Lung microvascular endothelial cell (primary cell): Measurements from ENCODE around the gene PIK3CD. TPM values are rescaled to one million over a fixed set of nuclear protein-coding genes. Genes with fewer than 3 reads are reported as not detected.
A peak's percentile ranks its signal among the peaks of the same experiment; 100 is the strongest.
"Not testable (repeated sequence)": the region's sequence is repeated elsewhere in the genome, so short reads cannot be mapped to it uniquely, and the experiment has no call there.

Experiments used
- DNase-seq, 2 donors: peaks; one replicate each; pipeline versions ENCODE4 v3.0.0 to v3.0.0-alpha.2; 2010; ENCODE audit warnings: low read depth in 2 of 2
- total RNA-seq: library from RNA; depleted of rRNA; stranded (reverse); fragments of >200 nt; gene quantifications from 2 replicates; pipeline ENCODE4 v1.2.1, GENCODE V29; 2014

Gene PIK3CD
- total RNA-seq, 1 donor from 2014 or later, result 2.8 TPM

DNA sequence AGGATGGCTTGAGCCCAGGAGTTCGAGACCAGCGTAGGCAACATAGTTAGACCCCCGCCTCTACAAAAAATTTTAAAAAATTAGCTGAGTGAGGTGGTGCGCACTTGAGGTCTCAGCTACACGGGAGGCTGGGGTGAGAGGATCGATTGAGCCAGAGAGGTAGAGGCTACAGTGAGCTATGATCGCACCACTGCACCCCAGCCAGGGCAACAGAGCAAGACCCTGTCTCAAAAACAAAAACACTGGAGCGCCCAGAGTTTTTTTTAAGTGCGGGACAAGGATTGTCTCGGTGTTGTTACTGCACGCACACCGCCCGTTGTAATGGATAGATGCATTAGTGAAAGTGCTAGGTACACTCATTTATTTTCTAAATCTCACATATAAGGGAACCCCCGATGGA, 37.1 kb downstream of the PIK3CD start:
- no peak for DNase-seq

DNA sequence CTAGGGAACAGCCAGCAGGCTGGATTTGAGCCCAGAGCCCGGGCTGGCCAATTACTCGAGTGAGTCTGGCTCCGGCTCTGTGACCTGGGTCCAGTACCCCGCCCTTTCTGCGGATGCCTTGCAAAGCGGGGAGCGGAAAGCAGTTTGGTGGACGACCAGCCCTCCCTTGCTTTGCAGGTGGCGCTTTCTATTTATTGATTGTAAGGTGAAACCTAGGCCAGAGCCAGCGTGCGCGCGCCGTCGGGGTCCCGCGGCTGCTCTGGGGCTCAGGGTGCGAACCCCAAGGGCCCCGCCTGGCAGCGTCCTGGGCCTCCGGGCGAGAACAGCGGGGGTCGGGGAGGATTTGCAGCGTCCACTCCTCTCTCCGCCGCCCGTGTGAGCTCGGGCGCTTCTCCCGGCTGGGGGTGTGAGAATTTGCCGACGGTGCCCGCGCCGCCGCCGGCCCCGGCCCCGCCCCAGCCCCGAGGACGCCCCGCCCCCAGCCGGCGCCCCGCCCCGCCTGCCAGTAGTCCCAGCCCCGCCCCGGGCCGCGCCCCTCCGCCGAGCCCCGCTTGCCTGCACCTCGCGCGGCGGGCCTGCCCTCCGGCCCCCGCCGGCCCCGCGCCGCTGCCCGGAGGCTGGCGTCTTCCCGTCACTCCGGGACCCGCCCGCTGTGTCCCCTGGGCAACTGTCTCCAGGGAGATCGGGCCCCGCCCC, 37.6 kb downstream of the PIK3CD start:
- peak; percentile 59 to 76 for DNase-seq

DNA sequence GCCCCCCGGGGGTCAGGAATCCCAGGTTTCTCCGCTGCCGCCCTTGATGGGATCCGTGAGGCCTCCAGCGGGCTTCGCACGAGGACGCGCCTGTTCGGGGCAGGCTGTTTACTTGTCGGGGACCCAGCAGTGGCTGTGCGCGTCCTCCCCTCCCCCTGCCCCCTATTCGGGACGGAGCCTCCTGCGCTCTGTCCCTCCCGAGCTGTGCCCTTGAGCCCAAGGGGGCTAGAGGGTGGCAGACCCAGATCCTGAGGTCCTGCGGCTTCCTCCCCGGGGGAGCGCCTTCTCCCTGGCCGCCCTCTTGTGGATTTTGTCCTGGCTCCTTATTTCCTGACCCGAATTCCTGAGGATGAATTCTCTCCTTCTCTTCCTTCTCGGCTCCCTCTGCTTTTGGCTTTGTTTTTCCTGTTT, 38.4 kb downstream of the PIK3CD start:
- peak; percentile 34 for DNase-seq

DNA sequence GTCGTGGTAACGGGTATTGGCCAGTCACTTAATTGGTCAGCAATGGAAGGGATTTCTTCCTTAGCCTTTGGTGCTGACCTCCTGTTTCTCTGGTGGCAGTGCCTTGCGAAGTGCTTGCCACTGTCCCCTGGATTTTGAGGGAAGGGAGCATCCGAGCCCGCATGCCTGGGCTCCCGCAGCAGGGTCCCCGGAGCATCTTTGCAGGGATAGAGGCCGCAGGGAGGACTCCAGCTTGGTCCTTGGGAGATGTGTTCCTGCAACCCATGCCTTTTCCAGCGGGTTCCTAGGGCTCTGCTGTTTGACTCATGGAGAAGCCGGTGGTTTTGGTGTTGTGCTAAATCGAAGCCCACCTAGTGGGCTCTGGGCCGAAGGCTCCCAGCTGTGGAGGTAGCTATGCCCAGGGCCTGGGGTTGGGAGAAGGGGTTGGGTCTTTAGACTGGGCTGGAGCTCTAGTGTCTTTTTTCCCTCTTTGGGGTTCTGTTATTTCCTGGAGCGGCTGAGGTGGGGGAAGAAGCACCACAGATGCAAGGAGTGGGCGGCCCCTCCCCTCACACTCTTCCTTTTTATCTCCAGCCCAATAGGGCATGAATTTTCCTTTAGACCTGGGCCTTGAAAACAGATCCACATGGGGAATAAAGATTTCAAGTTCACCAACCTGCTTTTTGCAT, 39.0 kb downstream of the PIK3CD start:
- no peak for DNase-seq

DNA sequence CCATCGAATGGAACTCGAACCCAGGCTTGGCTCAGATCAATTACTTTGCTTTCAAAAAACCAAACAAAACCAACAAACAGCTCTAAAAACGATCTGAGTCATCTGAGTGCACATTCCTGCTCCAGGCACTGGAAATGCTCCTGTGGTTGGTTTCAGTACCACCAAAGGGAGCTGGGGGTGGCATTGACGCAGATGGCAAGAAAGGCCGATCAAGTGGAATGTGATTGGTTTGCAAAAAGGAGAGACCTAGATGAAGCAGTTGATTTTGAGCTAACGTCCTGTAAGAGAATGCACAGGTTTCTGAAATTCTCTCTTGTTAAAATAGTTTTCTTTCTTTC, 39.5 kb downstream of the PIK3CD start:
- no peak for DNase-seq

DNA sequence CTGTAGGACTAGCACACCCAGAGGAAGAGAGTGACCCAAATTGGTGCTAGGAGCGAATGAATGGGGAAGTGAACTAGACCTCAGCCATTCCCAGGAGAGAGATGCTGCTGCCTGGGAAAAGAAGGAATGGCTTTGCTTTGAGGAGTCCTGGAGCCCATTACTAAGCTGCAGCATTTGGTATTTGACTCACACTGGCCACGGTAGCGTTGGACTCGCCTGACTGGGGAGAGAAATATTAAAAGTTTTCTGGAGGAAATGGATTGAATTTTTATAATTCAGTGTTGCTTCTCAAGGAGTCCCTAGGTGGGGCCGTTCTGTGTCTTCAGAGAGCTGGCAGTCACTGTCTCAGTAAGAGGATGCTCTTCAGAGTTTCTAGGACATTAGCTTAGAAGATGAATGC, 40.2 kb downstream of the PIK3CD start:
- DNase-seq, result no peak

DNA sequence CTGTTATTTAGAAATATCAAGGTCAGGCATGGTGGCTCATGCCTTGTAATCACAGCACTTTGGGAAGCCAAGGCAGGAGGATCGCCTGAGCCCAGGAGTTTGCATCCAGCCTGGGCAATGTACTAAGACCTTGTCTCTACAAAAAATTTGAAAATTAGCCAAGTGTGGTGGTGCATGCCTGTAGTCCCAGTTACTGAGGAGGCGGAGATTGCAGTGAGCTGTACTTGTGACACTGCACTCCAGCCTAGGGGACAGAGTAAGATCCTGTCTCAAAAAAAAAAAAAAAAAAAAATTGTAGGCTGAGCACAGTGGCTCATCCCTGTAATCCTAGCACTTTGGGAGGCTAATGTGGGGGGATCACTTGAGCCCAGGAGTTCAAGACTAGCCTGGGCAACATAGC, 45.3 kb downstream of the PIK3CD start:
- DNase-seq, result no peak

DNA sequence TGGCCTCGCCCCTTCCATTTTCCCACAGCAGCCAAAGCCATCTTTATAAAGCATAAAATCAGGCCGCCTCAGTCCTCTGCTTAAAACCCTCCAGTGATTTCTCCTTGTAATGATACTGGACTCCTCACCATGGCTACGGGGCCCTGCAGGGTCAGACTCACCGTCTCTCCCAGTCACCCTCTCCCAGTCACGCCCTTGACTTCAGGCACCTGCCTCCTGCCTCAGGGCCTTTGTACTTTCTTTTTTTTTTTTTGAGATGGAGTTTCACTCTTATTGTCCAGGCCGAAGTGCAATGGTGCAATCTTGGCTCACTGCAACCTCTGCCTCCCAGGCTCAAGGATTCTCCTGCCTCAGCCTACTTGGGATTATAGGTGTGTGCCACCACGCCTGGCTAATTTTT, 47.8 kb downstream of the PIK3CD start:
- DNase-seq, result no peak

DNA sequence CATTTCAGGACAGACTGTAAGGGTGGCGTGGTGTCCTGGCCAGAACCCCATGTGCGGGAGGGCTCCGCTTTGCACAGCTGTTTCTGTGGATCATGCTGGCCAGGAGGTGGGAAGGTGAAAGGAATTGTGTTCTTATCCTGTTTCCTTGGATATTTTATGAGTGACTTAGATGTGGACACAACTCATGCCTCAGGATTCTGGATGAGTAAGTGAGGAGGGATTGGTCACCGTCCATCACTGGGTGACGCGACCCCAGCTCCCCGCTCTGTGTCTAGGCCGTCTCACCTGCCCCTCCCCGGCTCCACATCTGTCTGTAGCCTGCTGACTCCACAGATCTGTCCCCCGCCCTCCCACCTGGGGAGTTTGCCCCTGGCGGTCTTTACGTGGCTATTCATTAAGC, 48.8 kb downstream of the PIK3CD start:
- peak in 1 of 2 donors; percentile 74 for DNase-seq

DNA sequence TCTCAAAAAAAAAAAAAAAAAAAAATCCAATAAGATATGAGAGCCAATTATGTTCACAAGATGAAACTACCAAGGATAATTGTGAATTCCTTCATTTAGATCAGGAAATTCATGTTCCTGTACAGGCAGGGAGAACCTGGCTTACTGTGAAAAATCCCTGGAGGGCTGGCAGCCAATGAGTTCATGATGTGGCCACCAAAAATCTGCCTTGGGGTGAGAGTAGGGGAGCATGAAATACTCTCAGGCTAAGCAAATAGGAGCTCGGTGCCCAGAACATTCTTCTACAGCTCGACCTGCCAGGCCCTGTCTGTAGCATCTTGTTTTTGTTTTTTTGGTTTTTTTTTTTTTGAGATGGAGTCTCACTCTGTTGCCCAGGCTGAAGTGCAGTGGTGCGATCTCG, 50.1 kb downstream of the PIK3CD start:
- DNase-seq, result no peak

DNA sequence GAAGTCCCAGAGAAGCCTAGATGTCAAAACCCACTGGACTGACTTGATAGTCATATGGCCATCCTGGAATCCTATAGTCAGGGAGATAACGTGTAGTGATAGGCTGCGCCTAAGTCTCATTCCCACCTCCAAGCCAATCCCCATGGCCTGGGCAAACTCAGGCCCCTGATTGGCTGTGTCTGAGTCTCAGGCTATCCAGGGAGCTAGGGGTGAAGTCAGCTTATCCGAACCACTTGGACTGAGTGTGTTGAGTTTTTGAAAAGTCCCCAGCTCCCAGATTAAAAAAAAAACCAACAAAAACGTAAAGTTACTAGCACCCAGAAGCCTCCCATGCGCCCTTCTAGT, 51.6 kb downstream of the PIK3CD start:
- no peak for DNase-seq

DNA sequence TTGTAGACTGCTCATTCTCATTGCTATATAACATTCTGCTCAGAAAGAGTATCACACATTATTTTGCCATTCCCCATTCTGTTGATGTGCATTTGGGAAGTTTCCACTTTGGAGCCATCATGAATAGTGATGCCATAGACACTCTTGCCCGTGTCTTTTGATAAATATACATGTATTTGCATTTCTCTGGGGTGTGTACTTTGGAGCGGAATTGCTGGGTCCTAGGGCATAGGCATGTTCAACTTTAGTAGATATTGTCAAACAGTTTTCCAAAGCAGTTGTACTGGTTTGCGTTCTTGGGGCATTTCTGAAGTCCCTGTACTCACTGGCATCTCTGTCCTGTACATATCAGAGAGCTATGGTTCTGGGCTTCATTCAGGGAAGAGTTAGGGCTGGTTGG, 52.1 kb downstream of the PIK3CD start:
- DNase-seq, result no peak

DNA sequence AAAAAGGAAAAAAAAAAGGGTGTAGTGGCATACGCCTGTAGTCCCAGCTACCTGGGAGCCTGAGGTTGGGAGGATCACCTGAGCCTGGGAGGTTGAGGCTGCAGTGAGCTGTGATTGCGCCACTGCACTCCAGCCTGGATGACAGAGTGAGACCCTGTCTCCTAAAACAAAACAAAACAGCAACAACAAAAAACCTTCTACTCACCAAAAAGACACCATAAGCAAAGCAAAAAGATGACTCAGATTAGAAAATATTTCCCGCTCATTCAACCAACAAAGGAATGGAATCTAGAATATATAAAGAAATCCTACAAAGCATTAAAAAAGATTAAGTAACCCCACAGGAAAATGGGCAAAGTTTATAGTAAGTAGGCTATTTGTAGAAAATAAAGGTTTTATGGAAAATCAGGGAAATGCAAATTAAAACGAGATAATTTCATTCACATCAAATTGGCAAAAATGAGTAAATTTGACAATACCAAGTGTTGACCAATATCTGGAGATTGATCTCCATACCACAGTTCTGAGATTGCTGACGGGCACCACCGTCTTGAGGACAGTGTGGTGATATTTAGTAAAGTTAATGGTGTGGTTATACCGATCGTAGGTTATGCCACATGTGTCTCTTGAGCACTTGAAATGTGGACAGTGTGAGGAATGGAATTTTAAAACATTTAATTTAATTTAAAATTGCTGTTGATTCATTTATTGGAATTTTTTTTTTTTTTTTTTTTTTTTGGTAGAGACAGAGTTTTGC, 54.0 kb downstream of the PIK3CD start:
- DNase-seq, result peak in 1 of 2 donors; percentile 32

DNA sequence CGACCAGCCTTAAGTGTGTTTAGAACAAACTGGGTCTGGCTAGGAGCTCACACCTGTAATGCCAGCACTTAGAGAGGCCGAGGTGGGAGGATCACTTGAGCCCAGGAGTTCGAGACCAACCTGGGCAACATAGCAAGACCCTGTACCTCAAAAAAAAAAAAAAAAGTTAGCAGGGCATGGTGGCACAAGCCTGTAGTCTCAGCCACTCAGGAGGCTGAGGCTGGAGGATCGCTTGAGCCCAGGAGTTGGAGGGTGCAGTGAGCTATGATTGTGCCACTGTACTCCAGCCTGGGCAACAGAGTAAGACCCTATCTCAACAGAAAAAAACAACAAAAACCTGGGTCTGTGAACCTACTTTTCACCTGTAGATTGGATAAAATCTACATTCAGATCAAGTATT, 54.6 kb downstream of the PIK3CD start:
- DNase-seq, result no peak

DNA sequence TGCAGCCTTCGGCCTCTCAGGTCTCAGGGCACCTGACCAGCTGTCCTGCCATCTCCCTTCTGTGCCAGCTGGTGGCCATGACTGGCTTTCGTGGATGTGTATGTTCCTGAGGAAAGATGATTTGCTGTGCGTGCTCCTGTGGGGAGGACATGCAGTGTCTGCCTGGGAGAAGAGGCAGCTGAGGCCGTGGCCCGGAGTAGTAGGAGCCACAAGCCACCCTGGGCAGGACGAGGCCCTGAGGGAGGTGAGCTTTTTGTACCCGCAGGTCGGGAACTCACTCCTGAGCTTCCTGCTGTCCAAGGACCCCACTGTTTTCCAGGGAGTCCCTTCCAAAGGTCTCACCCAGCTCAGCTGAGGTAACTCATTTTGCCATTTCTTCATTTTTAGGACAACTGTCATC, 58.5 kb downstream of the PIK3CD start:
- DNase-seq, result no peak

DNA sequence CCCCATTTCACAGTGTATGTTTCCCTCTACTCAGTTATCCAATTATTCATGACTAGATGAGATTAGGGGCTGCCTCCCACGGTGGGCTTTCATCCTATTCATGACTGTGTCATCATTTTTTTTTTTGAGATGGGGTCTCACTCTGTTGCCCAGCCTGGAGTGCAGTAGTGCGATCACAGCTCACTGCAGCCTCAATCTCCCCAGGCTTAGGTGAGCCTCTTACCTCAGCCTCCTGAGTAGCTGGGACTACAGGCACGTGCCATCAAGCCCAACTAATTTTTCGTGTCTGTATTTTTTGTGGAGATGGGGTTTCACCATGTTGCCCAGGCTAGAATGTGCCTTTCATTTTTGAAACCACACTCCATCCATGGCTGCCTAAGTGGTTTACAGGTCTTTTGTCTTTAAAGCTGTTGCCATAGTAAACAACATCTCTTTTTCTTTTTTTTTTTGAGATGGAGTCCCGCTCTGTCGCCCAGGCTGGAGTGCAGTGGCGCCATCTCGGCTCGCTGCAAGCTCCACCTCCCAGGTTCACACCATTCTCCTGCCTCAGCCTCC, 60.0 kb downstream of the PIK3CD start:
- no peak for DNase-seq

DNA sequence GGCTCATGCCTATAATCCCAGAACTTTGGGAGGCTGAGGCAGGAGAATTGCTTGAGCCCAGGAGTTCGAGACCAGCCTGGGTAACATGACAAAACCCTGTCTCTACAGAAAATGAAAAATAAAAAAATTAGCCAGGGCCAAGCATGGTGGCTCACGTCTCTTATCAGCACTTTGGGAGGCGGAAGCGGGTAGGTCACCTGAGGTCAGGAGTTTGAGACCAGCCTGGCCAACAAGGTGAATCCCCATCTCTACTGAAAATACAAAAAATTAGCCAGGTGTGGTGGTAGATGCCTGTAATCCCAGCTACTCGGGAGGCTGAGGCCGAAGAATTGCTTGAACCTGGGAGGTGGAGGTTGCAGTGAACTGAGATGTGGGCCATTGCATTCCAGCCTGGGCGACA, 61.2 kb downstream of the PIK3CD start:
- DNase-seq, result not testable (repeated sequence)

DNA sequence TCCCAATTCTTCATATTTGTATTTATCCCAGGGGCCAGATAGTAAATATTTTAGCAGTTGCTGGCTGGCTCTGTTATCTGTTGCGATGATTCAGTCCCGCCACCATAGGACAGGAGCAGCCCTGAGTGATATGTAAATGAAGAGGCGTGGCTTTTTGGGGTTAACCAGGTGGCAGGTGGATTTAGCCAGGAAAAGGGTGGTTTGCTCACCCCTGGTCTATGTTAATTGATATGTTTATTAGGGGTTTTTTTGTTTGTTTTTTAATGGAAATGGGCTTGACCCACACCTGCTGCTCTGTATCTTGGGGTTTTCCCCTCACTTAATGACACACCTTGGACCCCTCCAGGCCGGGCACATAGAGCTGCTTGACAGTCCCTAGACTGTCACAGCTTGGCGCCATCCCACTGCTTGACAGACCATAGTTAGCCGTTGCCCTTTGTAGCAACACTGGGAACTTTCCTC, 62.8 kb downstream of the PIK3CD start:
- no peak for DNase-seq

DNA sequence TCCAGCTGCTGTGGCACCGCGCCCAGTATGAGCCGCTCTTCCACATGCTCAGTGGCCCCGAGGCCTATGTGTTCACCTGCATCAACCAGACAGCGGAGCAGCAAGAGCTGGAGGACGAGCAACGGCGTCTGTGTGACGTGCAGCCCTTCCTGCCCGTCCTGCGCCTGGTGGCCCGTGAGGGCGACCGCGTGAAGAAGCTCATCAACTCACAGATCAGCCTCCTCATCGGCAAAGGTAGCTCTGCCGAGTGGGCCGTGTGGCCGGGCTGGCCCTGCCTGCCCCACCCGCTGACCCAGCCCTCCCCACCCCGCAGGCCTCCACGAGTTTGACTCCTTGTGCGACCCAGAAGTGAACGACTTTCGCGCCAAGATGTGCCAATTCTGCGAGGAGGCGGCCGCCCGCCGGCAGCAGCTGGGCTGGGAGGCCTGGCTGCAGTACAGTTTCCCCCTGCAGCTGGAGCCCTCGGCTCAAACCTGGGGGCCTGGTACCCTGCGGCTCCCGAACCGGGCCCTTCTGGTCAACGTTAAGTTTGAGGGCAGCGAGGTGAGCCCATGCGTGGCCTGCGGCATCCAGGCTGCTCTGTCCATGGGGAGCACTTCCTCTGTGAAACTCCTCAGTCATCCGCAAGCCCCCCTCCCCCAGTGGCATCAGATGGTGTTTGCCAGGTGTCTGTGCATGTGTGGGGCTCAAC, 64.2 kb downstream of the PIK3CD start:
- no peak for DNase-seq

DNA sequence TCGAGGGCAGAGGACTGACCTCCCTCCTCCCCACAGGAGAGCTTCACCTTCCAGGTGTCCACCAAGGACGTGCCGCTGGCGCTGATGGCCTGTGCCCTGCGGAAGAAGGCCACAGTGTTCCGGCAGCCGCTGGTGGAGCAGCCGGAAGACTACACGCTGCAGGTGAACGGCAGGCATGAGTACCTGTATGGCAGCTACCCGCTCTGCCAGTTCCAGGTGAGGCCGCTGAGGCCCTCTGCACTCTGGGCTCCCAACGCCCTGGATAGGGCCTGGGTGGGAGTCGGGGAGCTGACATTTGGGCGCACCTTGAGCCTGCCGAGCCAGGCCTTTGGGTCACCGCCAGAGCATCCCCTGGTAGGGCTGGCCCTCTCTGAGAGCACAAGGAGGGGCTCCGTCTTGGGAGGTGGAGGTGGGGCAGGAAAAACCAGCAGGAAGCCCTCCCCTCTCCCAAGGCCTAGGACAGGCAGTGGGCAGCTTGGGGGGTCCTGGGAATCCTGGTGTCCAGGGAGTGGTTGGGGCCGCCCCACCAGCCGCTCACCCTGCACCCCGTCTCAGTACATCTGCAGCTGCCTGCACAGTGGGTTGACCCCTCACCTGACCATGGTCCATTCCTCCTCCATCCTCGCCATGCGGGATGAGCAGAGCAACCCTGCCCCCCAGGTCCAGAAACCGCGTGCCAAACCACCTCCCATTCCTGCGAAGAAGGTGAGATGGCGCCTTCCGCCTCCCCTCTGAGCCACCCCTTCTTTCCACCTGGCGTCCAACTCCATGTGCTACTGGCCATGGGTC, 65.1 kb downstream of the PIK3CD start:
- DNase-seq, result no peak
